Measurements from ENCODE around the gene NEDD4L.

Gene NEDD4L

GRCh38 chr18:58284699-58285448, 240.8 kb downstream of the NEDD4L start:
- no peak for DNase-seq (ENCODE audit: extremely low read depth in 1 of 2, low read depth in 1 of 2)

GRCh38 chr18:58285449-58286130, 241.6 kb downstream of the NEDD4L start:
- no peak for DNase-seq (ENCODE audit: extremely low read depth in 1 of 2, low read depth in 1 of 2)

- no peak for DNase-seq (ENCODE audit: extremely low read depth in 1 of 2, low read depth in 1 of 2)
Observed at GRCh38 chr18:58286632-58287352, 242.8 kb downstream of the NEDD4L start.

DNA sequence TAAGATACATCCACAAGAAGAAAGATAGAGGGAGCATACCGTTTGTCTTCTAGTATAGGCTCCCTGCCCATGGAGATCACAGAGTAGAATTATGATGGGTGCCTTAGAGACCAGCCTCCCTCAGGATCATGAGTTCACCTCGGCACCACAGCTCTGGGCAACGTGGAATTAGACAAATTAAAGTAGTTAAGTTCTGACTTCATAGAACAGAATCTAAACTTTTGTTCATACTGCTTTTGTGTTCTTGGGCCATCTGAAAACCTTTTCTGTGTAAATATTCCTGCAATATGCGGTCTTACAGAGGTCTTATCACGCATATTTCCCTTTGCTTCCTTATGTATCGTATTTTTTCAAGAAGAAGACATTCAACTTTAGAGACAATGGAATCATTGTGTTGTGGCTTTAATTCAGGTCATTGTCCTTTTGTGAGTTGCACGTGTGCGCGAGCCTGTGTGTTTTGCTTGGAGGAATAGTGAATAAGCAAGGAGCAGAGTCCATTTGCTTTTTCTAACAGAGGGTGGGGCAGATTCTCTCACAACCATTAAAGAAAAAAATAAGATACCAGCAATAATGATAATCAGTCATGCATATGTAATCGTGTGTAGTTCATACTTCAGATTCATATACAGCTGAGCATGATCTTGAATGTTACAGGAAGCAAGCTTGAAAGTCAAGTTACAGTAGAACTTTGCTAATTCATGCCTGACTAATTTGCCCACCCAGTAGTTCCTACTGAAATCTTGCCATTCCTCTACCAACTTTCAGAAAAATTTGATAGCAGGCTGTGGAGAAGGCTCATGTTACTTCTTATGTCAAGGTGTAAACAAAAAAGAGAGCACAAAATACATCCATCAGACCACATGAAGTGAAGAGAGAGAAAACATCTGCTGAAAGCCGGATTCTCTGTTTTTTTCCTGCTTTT, 243.6 kb downstream of the NEDD4L start:
- no peak for DNase-seq (ENCODE audit: extremely low read depth in 1 of 2, low read depth in 1 of 2)

DNA sequence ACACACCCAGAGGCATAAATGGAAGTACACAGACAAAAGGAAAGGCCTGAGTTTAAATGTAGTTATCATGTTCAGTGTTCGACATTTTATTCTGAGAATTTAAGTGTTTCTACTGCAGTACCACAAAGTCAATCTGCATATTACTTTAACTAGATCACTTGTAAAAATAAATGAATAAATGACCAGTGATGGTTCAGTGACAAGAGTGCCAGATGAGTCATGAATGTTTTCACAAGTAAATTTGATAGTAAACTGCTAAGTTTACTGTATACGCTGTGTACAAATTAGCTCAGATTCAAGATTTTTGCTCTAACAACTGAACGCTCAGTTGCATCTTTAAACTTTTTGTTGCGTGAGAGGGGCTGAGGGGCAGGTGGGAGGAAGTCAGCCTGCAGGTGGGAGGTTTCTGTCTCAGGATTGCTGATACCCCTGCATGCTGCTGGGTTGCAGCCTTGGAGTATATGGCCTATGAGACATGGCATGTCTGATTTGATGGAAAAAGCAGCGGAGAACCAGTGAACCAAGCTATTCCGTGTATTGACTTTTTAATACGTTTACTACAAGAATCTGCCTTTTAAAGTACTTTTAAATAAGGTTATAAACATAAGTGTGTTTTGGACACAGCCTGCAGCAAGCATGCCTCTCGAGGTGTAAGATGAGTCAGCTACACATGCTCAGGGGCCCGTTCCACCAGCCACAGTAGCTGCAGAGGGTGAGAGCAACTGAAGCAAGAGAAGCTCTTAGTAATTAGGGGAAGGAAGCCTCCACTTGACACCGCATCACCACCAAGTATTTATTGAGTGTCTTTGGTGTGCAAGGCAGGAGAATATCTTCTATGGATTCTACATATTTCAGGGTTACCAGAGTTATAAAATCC, 245.1 kb downstream of the NEDD4L start:
- DNase-seq (ENCODE audit: extremely low read depth in 1 of 2, low read depth in 1 of 2): no peak

DNA sequence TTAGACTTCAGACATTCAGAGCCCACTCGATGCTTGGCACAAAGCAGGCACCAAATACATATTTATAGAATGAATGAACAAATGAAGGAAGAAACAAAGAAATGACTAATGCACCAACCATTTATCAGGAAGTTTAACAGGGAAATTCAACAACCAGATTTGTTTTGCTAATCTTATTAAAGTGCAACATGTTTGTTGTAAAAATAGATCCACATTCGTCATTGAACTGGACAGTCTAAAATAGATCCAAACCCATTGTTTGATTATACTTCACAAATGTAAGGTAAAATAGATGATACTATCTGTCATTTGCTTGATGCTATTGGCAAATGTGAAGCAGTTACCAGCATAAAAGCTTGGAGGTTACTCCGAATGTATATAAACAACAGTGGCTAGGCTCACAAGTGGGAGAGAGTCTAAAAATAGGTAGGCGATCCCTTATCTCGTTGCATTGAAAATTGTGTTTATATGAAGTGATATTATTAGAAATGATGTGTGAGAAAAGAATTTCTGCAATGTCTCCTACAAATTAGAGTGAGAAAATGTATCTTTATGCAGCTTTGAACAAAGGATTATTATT, 246.2 kb downstream of the NEDD4L start:
- no peak for DNase-seq (ENCODE audit: extremely low read depth in 1 of 2, low read depth in 1 of 2)

- no peak for DNase-seq (ENCODE audit: extremely low read depth in 1 of 2, low read depth in 1 of 2)
Observed at GRCh38 chr18:58291131-58291530, 247.1 kb downstream of the NEDD4L start.

- no peak for DNase-seq (ENCODE audit: extremely low read depth in 1 of 2, low read depth in 1 of 2)
Observed at GRCh38 chr18:58292638-58293037, 248.6 kb downstream of the NEDD4L start.

GRCh38 chr18:58297198-58297597, 253.2 kb downstream of the NEDD4L start:
- DNase-seq (ENCODE audit: extremely low read depth in 1 of 2, low read depth in 1 of 2): no peak

- no peak for DNase-seq (ENCODE audit: extremely low read depth in 1 of 2, low read depth in 1 of 2)
Observed at GRCh38 chr18:58298251-58299134, 254.5 kb downstream of the NEDD4L start.

GRCh38 chr18:58299135-58299473, 255.1 kb downstream of the NEDD4L start:
- DNase-seq (ENCODE audit: extremely low read depth in 1 of 2, low read depth in 1 of 2): no peak

- no peak for DNase-seq (ENCODE audit: extremely low read depth in 1 of 2, low read depth in 1 of 2)
Observed at GRCh38 chr18:58299936-58300335, 255.9 kb downstream of the NEDD4L start.

GRCh38 chr18:58300867-58301266, 256.8 kb downstream of the NEDD4L start:
- DNase-seq (ENCODE audit: extremely low read depth in 1 of 2, low read depth in 1 of 2): no peak

GRCh38 chr18:58302811-58303210, 258.8 kb downstream of the NEDD4L start:
- DNase-seq (ENCODE audit: extremely low read depth in 1 of 2, low read depth in 1 of 2): no peak

GRCh38 chr18:58303363-58303762, 259.3 kb downstream of the NEDD4L start:
- DNase-seq (ENCODE audit: extremely low read depth in 1 of 2, low read depth in 1 of 2): peak in 1 of 2 donors; percentile 18

DNA sequence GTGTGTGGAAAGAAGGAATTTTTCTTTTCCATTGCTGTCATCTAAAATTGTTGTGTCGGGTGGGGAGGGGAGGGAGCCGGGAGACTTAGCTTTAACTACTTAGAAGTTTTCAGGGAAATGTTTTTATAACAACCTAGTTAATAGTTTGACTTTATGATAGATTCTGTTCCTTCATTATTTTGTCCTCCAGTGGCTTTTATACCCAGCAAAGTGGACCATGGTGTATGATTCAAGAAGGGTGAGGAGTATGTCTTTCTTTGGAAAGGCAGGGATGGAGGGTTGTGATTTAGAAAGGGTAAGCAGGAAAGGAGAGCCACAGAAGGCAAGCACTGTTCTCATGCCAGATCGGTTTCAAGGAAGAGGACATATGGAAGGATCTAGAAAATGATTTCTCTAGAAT, 261.8 kb downstream of the NEDD4L start:
- no peak for DNase-seq (ENCODE audit: extremely low read depth in 1 of 2, low read depth in 1 of 2)

DNA sequence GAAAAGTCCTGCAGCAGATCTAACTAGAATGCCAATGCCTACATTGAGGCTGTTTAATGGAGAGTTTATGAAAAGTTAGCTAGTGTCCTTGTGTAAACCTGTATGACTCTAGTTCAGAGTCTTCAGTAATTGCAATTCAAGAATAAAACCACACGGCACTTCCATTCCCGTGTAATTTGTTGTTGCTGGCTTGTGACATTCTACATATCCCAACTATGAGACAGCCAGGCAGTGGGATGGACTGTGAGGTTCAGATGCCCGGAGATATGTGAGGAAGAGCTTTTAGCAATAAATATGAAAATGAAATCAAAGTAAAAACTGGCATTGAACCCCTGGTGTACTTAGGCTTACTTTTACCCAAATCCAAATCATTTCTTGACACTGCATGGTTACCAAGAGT, 263.4 kb downstream of the NEDD4L start:
- DNase-seq (ENCODE audit: extremely low read depth in 1 of 2, low read depth in 1 of 2): no peak

- DNase-seq (ENCODE audit: extremely low read depth in 1 of 2, low read depth in 1 of 2): no peak
Observed at GRCh38 chr18:58308463-58308862, 264.4 kb downstream of the NEDD4L start.

DNA sequence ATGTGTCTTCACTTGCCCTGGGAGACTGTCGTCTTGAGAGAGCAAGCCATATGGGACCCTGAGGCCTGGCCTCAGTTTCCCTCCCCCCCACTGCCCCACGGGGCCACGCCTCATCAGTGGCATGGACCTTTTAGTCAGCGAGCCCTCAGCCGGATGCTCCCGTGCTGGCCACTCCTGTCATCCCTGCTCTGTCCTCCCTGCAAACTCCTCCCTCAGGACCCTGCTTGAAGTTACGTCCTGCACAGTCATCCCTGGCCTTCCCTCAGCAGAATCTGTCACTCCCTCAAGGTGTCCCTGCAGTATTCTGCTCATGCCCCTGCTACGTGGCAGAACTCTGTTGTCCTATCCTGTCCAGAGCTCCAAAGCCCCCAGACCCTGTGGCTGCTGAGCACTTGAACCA, 265.1 kb downstream of the NEDD4L start:
- DNase-seq (ENCODE audit: extremely low read depth in 1 of 2, low read depth in 1 of 2): no peak
